Activated gamma-delta T cell (primary cell): ENCODE data around the gene WDR70.
"Not testable (repeated sequence)": the region's sequence is repeated elsewhere in the genome, so short reads cannot be mapped to it uniquely, and the experiment has no call there.

Experiments used
- DNase-seq: peaks from one replicate; lab custom pipeline; 2025; lab: John Stamatoyannopoulos, UW

The WDR70 gene

DNA sequence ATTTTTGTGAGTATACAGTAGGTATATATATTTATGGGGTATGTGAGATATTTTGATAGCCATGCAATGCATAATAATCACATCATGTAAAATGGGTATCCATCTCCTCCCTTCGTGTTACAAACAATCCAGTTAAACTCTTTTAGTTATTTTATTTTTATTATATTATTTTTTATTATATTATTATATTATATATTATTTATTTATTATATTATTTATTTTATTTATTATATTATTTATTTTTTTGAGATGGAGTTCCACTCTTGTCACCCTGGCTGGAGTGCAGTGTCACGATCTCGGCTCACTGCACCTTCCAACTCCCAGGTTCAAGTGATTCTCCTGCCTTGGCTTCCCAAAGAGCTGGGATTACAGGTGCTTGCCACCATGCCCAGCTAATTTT lies 138.6 kb downstream of the WDR70 start:
- DNase-seq: no peak

GRCh38 chr5:37518356-37518755 lies 139.2 kb downstream of the WDR70 start:
- DNase-seq: not testable (repeated sequence)

GRCh38 chr5:37519304-37519703 lies 140.2 kb downstream of the WDR70 start:
- DNase-seq: peak; percentile 8

- no peak for DNase-seq
Observed at GRCh38 chr5:37519807-37520206, 140.7 kb downstream of the WDR70 start.

DNA sequence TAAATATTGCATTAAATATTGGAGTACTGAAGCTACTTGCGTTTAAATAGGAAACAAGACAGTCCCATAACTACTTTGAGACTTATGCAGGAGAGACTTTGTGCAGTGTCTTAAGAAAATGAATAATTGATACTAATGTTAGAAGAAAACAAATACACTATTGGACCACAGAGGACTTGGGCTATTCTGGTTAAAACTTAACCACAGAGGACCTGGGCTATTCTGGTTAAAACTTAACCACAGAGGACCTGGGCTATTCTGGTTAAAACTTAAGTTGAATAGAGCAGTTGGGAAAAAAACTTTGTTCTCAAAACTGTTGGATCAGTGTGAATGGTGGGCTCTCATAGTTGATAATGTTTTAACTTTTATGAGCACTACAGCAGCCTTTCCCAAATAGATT lies 141.7 kb downstream of the WDR70 start:
- no peak for DNase-seq

DNA sequence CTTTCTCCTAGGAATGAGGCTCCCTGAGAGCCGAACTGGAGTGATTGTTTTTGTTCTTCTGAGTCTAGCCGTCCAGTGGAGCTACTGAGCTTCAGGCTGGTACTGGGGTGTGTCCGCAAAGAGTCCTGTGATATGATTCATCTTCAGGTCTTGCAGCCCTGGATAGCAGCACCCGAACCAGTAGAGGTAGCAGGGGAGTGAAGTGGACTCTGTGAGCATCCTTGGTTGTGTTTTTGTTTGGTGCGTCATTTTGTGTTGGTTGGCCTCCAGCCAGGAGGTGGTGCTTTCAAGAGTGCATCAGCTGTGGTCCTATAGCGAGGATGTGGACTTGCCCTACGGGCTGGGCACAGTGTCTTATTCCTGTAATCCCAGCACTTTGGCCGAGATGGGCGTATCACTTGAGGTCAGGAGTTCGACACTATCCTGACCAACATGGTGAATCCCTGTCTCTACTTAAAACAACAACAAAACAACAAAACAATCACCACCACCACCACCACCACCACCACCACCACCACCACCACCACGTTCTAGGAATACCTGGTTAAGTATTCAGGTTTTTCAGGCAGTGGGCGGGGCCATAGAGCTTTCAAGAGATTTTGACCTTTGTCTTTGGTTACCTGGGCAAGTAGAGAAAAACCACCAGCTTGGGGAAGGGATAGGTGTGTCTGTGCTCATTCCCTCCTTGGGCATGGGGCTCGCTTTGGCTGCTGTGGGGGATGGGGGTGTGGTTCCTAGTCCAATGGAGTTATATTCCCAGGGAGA lies 154.0 kb downstream of the WDR70 start:
- DNase-seq: no peak

- DNase-seq: no peak
Observed at GRCh38 chr5:37533851-37534250, 154.7 kb downstream of the WDR70 start.

GRCh38 chr5:37539459-37539858 lies 160.3 kb downstream of the WDR70 start:
- DNase-seq: no peak

DNA sequence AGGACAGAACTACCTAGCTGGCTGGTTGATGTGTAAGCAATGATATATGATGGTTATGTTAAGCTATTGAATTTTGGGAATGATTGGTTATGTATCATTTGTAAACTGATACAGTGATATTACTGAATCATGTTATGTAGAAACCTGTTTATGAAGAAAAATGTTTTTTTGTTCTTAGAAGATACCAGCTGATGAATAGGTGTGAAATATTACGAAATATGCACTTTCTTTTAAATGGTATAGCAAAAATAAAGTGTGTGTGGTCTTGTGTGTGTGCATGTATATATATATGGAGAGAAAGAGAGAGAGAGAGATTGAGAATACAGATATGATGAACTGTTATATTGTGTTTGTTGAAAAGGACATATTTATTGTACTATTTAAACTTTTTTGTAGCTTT lies 164.1 kb downstream of the WDR70 start:
- DNase-seq: no peak

GRCh38 chr5:37549411-37549810 lies 170.3 kb downstream of the WDR70 start:
- DNase-seq: no peak

DNA sequence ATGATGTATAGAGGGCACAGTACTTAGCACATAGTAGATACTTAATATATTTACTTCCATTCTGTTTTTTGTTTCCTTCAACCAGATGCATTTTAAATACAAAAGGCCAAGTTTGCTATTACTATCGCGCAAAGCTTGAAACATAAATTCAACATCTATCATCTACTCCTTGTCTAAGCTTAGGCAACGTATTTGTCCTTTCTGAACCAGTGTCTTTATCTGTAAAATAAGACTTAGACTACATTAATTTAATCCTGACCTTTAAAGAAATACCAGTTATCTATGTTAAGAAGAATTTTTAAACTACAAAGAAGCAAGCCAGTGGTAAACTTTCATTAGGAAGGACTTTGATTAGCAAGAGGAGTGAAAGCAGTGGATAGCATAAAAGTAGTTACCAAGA lies 173.0 kb downstream of the WDR70 start:
- DNase-seq: no peak

DNA sequence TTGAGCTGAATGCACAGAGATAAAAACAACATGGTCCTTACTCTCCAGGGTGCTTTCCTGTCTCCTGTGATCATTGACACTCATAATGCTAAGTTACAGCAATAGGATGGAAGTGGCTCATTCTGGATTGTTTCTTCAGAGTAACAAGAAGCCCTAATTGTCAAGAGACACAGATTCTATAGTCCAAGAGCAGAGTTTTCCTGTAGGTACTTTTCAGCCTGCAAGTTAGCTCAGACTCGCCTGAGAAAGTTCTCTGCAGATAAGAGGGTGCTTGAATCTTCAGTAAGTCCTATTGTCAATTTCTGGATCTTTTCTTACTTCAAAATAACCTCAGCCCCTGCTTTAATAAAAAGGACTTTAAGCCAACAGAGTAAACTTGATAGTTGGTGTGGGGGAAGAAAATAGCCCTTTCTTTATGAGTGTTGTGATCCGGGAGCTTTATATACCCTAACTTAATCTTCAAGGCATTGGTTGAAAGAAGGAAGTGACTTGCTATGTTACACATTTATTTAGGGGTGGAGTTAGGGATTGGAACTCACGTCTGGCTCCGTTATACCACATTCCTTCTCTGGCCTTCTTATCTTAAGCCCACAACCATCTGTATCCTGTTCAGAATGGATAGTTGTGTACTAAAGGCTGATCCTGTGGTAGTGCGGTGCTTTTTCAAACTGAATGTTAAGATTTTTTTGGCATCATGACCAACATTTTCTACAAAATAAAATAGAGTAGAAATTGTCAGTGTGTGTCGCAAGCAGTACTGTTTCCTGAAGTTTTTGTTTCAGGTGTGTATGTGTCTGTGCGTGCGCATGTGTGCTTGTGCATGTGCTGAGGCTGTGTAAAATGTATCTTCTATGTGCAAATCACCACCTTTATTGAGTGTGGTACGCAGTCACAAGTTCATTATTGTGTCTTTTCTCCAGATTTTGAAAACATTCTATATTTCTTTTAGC lies 173.9 kb downstream of the WDR70 start:
- DNase-seq: no peak

DNA sequence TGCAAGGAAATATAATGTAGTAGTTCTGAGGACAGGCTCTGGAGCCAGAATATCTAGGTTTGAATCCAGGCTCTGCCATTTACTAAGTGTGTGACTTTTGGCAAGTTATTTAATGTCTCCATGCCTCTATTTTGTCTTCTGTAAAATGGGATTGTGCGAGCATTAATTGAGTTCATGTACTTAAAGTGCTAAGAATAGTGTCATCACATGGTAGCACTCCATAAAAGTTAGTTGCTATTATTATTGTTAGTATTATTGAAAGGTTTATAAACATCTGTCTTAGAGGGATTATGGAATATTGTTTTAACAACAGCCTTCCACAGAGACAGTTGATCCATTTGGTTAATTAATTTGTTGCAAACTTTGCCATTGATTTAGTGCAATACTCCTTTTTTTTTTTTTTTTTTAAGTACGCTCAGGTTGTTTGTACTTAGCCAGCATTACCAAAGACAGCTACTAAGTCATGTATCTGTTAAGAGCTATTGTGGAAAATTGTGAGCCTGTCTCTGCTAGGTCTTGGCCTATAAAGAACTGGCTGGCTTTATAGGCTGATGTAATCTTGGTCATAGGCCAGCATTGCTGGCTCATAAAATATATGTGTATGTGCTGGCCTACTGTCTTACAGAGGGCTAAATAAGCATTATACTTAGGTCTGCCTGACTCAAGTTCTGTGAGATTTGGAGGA lies 174.7 kb downstream of the WDR70 start:
- DNase-seq: no peak

DNA sequence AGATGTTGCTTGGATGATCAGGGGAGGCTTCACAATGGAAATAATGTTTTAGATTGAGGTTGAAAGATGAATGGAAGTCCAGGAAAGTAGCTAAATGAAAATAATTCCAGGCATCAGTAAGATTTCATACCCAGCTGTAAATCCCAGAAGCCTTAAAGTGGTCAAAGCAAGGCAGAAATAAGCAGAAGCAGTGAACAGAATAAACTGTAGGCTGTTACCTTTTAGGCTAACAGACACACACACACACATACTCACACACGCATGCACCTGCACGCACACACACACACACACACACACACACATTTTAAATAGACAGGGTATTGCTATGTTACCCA lies 175.3 kb downstream of the WDR70 start:
- DNase-seq: no peak

- DNase-seq: no peak
Observed at GRCh38 chr5:37554938-37555337, 175.8 kb downstream of the WDR70 start.

DNA sequence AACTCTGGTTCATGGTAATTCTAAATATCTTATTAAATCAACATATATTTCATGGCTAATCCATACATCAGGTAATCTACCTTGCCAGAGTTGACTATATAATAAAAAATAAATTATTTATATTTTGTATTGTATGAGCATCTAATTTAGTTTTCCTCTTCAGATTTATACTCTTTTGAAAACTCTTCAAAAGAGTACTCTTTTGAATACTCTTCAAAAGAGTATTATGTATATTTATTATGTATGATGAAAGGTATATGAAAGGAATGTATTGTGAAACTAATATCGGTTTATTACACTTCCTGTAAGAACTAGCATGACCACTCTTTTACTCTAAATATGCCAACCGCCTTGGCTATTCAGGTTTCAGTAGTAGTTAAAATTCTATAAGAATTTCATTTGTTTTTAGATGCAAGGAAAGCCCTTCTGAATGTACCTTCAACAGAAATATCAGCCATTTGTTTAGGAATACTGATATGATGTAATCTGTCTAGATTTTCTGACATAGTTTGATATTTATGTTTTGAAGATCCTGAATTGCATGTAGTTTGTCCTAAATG lies 178.7 kb downstream of the WDR70 start:
- DNase-seq: no peak

DNA sequence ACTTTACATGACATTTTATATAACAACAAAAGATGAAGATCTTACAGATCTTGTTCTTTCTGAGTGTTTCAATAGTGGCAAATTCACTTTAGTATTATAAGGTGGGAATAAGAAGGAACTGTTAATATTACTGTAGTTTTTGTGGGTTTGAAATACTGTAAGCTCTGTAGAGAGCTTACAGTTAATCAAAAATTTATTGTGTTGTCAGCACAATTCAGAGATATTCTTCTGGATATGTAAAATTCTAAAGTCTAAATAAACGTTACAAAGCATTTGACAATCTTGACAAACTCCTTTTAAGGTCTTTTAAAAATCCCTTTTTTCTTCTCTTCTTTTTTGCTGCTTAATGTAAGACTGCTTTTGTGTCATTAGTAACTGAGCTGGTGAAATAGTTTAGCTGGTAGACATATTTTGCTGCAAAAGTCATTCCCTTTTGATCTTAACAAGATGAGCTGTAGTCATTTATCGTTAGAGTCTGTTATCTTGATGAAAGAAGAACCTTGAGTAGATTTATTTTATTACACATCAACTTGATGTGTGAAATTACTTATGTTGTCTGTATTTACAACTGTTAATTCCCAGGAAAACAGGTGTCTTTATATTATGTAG lies 186.0 kb downstream of the WDR70 start:
- no peak for DNase-seq

- DNase-seq: no peak
Observed at GRCh38 chr5:37567566-37567965, 188.4 kb downstream of the WDR70 start.

DNA sequence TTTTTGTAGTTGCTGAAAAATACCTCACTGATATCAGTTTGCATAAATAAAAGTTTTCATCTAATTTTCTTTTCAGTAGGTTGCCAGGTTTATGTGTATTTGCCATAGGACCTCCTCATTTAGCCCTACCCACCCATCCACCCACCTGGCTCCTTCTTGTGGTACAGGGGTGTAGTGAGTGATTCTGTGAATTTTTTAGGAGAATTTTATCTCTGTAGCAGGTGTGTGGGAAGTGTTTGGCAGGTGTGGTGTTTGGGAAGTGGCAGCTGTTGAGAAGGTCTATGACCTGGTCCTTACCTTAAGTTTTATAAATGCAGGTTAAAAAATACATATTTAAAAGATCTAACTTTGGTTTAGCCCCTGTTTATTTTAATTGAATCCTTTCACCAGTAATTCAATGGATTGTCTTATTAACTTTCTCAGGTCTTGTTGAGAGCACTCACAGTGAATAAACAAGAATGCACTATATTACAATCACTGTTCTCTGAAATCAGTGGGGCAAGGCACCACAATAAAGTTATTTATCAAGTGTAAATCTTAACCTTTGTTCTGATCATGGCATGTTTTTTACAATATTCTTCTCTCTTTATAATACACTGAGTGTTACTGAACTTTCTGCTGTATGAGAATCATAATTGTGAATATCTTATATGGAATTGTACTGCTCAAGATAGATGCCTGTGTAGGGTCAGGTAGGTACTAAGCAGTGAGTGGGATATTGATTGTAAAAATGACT lies 189.1 kb downstream of the WDR70 start:
- DNase-seq: no peak

- DNase-seq: no peak
Observed at GRCh38 chr5:37568893-37569292, 189.8 kb downstream of the WDR70 start.

GRCh38 chr5:37569466-37569865 lies 190.3 kb downstream of the WDR70 start:
- DNase-seq: no peak
